Measurements from ENCODE around the gene CDH4.

DNA sequence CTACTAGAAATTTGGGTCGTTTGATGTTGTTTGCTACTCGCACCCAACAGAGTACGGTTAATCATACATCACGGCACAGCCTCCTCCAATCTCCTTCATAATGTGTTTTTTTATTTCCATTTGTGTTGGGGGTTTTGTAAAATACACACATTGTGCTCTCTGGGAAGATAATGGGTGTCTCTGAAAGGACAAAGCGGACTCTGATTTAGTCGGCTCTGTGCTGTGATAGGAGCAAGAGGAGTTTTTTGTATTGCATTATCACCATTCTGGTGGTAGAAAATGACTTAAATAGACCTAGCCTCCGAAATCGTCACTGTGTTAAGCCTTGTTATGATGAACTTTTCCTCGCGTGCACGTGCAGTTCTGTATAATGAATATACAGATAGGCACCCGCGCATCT lies 196.3 kb downstream of the CDH4 start:
- TF ChIP-seq, protein P1, sequence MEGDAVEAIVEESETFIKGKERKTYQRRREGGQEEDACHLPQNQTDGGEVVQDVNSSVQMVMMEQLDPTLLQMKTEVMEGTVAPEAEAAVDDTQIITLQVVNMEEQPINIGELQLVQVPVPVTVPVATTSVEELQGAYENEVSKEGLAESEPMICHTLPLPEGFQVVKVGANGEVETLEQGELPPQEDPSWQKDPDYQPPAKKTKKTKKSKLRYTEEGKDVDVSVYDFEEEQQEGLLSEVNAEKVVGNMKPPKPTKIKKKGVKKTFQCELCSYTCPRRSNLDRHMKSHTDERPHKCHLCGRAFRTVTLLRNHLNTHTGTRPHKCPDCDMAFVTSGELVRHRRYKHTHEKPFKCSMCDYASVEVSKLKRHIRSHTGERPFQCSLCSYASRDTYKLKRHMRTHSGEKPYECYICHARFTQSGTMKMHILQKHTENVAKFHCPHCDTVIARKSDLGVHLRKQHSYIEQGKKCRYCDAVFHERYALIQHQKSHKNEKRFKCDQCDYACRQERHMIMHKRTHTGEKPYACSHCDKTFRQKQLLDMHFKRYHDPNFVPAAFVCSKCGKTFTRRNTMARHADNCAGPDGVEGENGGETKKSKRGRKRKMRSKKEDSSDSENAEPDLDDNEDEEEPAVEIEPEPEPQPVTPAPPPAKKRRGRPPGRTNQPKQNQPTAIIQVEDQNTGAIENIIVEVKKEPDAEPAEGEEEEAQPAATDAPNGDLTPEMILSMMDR (IDR thresholded peaks at IDR 0.05) = no peak
- TF ChIP-seq ETV6 (CRISPR knock-in tag; IDR thresholded peaks at IDR 0.05) (no peak), PRRX2 (CRISPR knock-in tag; IDR thresholded peaks at IDR 0.05) (no peak), ESRRA (CRISPR knock-in tag; IDR thresholded peaks at IDR 0.05; ENCODE audit: borderline replicate concordance) (no peak), SOX15 (CRISPR knock-in tag; IDR thresholded peaks at IDR 0.05) (no peak), TEAD4 (CRISPR knock-in tag; IDR thresholded peaks at IDR 0.05) (no peak), RELA (CRISPR knock-in tag; IDR thresholded peaks at IDR 0.05; ENCODE audit: borderline replicate concordance) (no peak)
- TF ChIP-seq, protein P2, sequence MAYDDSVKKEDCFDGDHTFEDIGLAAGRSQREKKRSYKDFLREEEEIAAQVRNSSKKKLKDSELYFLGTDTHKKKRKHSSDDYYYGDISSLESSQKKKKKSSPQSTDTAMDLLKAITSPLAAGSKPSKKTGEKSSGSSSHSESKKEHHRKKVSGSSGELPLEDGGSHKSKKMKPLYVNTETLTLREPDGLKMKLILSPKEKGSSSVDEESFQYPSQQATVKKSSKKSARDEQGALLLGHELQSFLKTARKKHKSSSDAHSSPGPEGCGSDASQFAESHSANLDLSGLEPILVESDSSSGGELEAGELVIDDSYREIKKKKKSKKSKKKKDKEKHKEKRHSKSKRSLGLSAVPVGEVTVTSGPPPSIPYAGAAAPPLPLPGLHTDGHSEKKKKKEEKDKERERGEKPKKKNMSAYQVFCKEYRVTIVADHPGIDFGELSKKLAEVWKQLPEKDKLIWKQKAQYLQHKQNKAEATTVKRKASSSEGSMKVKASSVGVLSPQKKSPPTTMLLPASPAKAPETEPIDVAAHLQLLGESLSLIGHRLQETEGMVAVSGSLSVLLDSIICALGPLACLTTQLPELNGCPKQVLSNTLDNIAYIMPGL (CRISPR knock-in tag; IDR thresholded peaks at IDR 0.05) = no peak
- TF ChIP-seq, protein P3, sequence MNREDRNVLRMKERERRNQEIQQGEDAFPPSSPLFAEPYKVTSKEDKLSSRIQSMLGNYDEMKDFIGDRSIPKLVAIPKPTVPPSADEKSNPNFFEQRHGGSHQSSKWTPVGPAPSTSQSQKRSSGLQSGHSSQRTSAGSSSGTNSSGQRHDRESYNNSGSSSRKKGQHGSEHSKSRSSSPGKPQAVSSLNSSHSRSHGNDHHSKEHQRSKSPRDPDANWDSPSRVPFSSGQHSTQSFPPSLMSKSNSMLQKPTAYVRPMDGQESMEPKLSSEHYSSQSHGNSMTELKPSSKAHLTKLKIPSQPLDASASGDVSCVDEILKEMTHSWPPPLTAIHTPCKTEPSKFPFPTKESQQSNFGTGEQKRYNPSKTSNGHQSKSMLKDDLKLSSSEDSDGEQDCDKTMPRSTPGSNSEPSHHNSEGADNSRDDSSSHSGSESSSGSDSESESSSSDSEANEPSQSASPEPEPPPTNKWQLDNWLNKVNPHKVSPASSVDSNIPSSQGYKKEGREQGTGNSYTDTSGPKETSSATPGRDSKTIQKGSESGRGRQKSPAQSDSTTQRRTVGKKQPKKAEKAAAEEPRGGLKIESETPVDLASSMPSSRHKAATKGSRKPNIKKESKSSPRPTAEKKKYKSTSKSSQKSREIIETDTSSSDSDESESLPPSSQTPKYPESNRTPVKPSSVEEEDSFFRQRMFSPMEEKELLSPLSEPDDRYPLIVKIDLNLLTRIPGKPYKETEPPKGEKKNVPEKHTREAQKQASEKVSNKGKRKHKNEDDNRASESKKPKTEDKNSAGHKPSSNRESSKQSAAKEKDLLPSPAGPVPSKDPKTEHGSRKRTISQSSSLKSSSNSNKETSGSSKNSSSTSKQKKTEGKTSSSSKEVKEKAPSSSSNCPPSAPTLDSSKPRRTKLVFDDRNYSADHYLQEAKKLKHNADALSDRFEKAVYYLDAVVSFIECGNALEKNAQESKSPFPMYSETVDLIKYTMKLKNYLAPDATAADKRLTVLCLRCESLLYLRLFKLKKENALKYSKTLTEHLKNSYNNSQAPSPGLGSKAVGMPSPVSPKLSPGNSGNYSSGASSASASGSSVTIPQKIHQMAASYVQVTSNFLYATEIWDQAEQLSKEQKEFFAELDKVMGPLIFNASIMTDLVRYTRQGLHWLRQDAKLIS (CRISPR knock-in tag; IDR thresholded peaks at IDR 0.05; ENCODE audit: borderline replicate concordance) = no peak
